Coronary artery (tissue), 2 donors: ENCODE data around the gene INPP4A.

Experiments
- DNase-seq: peaks from one replicate; pipeline ENCODE4 v3.0.0-alpha.2; 2017; ENCODE audit warnings: low spot score
- H3K27ac ChIP-seq, 2 donors: fragments of 200-600 bp; sonication (generic); one replicate each; pipeline ENCODE4 v1.5.1; 2016 to 2019
- H3K4me3 ChIP-seq: fragments of 200-600 bp; sonication (generic); 2 replicates; pipeline ENCODE4 v1.5.1; 2016; ENCODE audit warnings: mild to moderate bottlenecking, moderate library complexity
- TF ChIP-seq, protein P1 (sequence below): fragments of 200-600 bp; sonication (generic); IDR thresholded peaks from one replicate; pipeline ENCODE4 v1.5.1; 2019; ENCODE audit warnings: antibody characterized with exemption

The INPP4A gene

DNA sequence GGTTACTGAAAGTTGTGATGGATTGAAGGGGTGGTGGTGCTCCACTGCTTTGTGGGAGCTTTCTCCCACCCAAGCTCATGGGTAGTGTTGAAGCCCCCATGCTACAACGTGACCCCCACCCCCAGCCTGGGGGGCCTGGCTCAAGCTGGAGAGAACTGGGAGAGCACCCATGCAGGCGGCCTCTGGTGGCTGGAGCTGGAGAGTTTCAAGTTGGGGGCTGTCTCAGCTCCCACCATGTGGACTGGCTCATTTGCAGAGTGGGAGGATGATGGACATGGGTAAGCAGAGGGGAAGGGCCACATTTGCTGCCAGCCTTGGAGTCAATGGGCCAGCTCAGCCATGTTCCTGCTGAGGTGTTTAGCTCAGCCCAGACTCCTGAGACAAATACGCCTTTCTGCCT, 62.8 kb downstream of the INPP4A start:
- DNase-seq: no peak
- H3K4me3 ChIP-seq: no peak overlapping the region
- peak overlapping the region; percentile 14 to 81 for H3K27ac ChIP-seq
- TF ChIP-seq, protein P1, sequence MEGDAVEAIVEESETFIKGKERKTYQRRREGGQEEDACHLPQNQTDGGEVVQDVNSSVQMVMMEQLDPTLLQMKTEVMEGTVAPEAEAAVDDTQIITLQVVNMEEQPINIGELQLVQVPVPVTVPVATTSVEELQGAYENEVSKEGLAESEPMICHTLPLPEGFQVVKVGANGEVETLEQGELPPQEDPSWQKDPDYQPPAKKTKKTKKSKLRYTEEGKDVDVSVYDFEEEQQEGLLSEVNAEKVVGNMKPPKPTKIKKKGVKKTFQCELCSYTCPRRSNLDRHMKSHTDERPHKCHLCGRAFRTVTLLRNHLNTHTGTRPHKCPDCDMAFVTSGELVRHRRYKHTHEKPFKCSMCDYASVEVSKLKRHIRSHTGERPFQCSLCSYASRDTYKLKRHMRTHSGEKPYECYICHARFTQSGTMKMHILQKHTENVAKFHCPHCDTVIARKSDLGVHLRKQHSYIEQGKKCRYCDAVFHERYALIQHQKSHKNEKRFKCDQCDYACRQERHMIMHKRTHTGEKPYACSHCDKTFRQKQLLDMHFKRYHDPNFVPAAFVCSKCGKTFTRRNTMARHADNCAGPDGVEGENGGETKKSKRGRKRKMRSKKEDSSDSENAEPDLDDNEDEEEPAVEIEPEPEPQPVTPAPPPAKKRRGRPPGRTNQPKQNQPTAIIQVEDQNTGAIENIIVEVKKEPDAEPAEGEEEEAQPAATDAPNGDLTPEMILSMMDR: no peak

DNA sequence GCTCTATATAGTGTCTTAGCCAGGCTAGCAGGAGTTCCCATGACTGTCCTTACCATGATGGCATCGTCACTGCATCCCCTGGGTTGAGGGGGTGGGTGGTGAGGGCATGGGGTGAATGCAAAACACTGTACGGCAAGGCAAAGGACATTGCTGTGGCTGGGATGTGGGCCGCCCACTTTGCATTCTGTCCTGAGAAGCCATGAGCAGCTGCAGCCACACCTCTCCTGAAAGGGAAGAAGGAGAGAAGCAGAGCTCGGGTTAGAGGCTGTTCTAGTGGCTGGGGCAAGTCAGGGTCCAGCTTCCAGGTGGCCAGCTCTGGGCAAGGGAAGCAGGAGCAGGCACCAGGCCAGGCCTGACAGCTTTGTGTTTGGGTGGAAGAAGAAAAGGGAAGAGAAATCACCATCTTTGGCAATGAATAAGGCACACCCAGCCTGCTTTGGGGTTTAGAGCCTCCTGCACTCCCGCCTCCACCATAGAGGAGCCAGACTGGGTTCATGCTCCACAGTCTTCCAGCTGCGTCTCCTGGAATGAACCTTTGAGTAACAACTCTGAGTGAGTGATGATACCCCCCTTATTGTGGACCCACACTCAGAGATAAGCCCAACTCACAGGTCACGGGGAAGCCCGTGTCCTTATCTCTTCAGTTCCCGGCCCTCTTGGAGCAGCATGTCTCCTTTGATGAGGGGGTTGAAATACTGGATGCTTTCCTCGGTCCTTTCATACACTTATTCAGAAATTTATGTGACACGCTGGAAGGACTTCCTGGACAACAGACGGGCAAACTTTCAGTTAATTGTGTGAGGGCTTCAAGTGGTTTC, 63.4 kb downstream of the INPP4A start:
- no peak overlapping the region for H3K4me3 ChIP-seq
- TF ChIP-seq, protein P1: no peak
- DNase-seq: no peak
- H3K27ac ChIP-seq: peak overlapping the region; percentile 14 to 81

DNA sequence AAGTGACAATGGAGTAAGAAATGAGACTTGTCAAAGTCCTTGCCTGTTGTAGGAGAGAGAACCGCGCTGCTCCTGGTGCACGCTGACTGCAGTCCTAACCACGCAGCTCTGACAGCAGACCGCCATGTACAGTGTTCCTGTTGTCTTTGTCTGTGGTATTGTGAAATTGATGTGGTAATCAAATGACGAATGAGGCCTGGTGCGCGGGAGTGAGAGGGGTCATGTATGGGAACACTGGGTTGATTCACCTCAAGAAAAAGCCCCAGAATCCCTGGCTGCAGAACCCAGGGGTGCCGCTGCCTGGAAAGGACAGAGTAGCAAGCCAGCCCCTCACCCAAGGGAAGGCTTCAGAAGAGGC, 64.0 kb downstream of the INPP4A start:
- no peak for DNase-seq
- H3K4me3 ChIP-seq: no peak overlapping the region
- TF ChIP-seq, protein P1: no peak
- peak overlapping the region; percentile 14 to 81 for H3K27ac ChIP-seq

DNA sequence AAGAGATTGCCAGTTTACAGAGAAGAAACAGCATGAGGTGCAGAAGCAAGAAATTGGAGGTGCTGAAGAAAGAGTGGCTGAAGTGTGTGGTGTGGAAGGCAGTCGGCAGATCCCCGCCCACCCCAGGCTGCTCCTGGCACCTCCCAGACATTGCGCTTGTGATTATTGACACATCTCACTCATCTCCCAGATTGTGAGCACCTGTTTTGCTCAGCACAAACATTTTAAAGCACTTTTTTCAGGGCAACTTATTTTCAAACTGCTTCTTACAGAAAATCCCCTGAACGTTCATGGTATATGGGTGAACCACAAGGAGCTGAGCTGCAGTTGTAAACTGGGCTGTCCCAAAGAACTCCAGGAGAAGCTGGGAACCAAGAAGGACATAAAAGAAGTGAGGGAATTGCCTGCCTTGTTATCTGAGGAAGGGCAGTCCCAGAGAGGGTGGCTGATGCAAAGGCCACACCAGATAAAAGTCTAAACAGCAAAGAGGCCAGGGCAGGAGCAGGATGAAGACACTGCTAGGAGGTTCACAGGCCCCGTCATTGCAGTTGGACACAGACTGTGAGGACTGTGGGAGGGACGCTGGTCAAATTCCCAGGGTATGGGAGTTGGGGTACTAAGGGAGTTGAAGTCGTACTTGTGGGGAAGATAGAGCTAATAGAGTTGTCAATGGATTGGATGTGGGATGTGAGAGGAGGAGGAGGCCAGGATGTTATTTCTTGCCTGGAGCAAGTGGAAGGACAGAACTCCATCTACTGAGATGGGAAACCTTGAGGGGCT, 65.1 kb downstream of the INPP4A start:
- Histone ChIP-seq H3K4me3 (no peak overlapping the region), H3K27ac (peak overlapping the region in 1 of 2 donors; percentile 74)
- TF ChIP-seq, protein P1: no peak
- DNase-seq: no peak

DNA sequence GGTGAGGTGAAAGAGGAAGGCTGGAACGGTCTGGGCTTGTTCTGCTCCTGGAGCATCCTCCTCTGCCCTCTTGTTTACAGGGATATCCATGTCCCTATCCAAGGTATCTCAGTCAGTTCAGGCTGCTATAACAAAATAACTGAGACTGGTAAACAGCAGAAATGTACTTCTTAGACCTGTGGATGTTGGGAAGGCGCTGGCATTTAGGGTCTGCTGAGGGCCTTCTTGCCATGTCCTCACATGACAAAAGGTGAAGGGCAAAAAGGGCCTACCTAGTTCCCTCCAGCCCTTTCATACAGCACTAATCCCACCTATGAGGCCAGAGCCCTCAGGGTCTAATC, 65.6 kb downstream of the INPP4A start:
- TF ChIP-seq, protein P1: no peak
- DNase-seq: no peak
- H3K4me3 ChIP-seq: no peak overlapping the region
- H3K27ac ChIP-seq: no peak overlapping the region

DNA sequence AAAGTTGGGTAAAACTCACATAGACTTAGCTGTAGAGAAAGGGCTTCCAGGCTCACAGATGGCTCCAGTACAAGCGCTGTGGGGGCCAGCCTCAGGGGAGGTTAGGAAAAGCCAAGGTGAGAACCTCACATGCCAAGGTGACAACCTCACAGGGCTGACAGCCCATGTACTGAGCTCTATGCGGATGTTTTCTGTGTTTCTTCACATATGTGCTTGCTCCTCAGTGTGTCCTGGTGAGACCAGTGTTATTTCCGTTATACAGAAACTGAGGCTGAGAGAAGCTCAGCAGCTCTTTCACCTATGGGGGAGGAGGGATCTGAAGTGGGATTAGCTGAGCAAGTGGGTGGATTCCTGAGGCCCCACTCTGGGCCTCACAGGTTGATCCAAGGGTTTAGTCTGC, 67.3 kb downstream of the INPP4A start:
- TF ChIP-seq, protein P1: no peak
- Histone ChIP-seq H3K4me3 (no peak overlapping the region), H3K27ac (no peak overlapping the region)
- no peak for DNase-seq

DNA sequence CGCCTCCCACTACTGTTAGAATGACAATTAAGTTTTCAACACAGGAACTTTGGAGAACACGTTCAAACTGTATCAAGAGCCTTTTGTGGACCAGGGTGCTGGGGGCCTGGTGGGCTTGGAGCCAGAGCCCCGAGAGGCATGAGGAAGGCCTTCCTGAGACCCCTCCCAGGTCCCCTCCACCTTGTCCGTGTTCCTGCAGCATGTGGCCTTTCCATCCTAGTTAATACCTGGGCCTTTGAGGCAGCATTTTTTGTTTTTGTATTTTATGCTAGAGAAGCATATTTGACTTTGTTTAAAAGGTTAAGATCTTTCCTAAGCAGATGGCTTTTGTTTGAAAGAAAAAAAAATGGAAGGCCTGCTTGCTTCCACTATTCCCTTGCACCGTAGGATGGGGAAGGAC, 68.0 kb downstream of the INPP4A start:
- TF ChIP-seq, protein P1: no peak
- H3K27ac ChIP-seq: no peak overlapping the region
- no peak for DNase-seq
- no peak overlapping the region for H3K4me3 ChIP-seq
